Keratinocyte (primary cell): ENCODE results near the gene CCDC9B.

Experiments used
- CTCF ChIP-seq, 3 experiments: IDR thresholded peaks in 1 of 3; conservative IDR thresholded peaks in 1 of 3; optimal IDR thresholded peaks in 1 of 3; 2 replicates in 2 of 3; 3 replicates in 1 of 3; pipeline versions ENCODE3 to v1.5.1; 2011; ENCODE audit warnings: low read length in 3 of 3, mild to moderate bottlenecking in 3 of 3, moderate library complexity in 2 of 3, control low read depth in 1 of 3, inconsistent platforms in 1 of 3; ENCODE audit not compliant: insufficient read depth in 2 of 3; ENCODE audit errors: extremely low read depth in 1 of 3
- EZH2 ChIP-seq: IDR thresholded peaks from one replicate; pipeline ENCODE4 v1.6.1; 2012; ENCODE audit warnings: inconsistent platforms, mild to moderate bottlenecking, low read length, moderate library complexity

- peak in 2 of 3 experiments; percentile 83 for TF ChIP-seq CTCF (optimal IDR thresholded peaks at IDR 0.05 in 1 of 3, IDR thresholded peaks at IDR 0.05 in 1 of 3, conservative IDR thresholded peaks at IDR 0.05 in 1 of 3; ENCODE audit: extremely low read depth in 1 of 3, insufficient read depth in 2 of 3, low read length in 3 of 3)
- TF ChIP-seq EZH2, result no peak
Observed at GRCh38 chr15:40344631-40345120, 3.9 kb upstream of the CCDC9B start.
